ENCODE results near the gene CNN2.

CNN2 gene

DNA sequence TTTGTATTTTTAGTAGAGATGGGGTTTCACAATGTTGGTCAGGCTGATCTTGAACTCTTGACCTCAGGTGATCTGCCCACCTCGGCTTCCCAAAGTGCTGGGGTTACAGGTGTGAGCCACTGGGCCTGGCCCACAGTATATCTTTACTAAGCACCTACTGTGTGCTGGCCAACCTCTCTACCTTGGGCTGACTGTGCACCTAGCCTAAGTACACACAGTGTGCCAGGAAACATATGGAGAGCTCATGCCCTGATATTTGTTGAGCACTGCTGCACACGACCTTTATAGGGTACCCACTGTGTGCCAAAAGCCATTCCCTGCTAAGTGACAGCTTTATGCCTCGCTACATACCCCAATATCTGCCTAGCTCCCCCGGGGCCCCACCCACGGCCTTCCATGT is 34.3 kb downstream of the CNN2 start:
- no peak overlapping the region for H3K4me3 ChIP-seq (ENCODE audit: low read depth, low read length)
- DNase-seq (ENCODE audit: low read depth), result no peak

DNA sequence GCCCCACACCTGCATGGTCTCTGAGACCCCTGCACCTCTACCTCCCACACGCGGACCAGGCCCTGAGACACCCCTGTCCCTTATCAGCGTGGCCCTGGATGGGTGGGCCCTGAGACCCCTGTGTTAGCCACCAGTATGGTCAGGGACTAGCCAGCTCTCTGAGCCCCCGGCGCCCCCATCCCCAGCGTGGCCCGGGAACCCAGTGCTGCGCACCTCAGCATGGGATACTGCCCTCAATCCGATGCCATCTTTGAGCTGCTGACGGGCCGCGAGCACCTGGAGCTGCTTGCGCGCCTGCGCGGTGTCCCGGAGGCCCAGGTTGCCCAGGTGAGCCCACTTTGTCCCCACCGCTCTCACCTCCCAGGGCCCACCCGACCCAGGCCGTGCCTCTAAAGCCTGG is 35.6 kb downstream of the CNN2 start:
- no peak overlapping the region for H3K4me3 ChIP-seq (ENCODE audit: low read depth, low read length)
- DNase-seq (ENCODE audit: low read depth), result no peak

DNA sequence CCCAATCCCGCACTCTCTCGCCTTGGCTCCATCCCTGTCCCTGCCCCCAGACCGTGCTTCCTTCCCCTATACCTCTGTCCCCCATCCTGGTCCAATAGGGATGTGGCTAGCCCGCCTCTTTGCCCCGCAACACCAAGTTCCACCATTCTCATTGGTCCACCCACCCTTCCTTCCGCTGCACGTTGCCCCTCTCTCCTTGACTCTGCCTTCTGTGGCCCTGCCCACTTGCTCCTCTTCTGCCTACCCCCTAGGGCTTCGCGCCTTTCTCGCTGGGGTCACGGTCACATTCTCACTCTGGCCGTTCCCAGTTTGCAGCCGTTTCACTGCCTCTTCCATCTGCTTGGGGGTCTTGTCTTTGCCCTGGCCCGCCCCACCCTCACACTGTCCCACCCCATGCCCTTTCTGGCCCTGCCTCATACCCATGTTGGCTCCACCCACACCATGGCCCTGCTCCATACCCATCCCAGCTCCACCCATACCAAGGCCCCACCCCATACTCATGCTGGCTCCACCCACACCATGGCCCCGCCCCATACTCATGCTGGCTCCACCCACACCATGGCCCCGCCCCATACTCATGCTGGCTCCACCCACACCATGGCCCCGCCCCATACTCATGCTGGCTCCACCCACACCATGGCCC is 36.1 kb downstream of the CNN2 start:
- no peak overlapping the region for H3K4me3 ChIP-seq (ENCODE audit: low read depth, low read length)
- no peak for DNase-seq (ENCODE audit: low read depth)

DNA sequence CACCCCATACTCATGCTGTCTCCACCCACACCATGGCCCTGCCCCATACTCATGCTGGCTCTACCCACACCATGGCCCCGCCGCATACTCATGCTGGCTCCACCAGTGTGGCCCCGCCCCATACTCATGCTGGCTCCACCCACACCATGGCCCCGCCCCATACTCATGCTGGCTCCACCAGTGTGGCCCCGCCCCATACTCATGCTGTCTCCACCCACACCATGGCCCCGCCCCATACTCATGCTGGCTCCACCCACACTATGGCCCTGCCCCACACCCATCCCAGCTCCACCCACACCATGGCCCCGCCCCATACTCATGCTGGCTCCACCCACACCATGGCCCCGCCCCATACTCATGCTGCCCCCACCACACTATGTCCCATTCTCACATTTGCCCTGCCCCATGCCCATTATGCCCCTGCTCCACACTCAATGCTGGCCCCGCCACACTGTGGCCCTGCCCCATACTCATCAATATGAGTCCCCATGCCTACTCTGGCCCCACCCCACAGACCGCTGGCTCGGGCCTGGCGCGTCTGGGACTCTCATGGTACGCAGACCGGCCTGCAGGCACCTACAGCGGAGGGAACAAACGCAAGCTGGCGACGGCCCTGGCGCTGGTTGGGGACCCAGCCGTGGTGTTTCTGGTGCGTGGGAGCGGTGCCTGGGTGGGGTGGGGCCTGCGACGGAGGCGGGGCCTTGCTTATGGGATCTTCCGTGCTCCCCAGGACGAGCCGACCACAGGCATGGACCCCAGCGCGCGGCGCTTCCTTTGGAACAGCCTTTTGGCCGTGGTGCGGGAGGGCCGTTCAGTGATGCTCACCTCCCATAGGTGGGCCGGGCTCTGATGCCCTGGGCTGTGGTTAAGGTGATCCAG is 36.9 kb downstream of the CNN2 start:
- H3K4me3 ChIP-seq (ENCODE audit: low read depth, low read length), result no peak overlapping the region
- DNase-seq (ENCODE audit: low read depth), result no peak

DNA sequence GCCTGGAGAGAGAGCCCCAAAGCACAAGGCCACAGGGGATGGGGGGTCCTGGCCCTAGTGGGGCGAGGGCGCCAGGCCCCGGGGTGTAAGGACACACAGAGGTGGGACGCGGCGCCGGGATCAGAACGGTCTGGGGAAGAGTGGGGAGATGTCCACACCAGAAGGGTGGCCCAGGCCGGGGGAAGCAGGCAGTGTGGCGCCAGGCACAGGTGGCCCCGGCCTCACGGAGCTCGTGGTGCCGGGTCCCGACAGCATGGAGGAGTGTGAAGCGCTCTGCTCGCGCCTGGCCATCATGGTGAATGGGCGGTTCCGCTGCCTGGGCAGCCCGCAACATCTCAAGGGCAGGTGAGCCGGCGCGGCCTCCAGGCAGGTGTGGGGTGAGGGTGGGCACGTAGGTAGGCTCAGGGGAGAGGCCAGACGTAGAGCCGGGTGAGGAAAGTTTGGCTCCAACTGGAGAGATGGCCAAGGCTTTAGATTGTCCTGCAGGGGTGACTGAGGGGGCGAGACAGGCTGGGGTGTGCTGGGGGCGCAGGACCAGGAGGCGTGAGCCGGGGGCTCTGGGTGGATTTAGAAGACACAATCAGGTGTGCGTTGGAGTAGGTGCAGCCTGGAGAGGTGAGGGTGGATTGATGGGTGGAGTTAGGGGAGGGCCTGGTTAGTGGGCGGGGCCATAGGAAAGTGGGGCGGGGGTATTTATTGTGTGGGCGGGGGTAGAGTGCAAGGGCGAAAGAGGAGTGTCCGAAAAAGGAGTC is 37.7 kb downstream of the CNN2 start:
- no peak overlapping the region for H3K4me3 ChIP-seq (ENCODE audit: low read depth, low read length)
- no peak for DNase-seq (ENCODE audit: low read depth)

DNA sequence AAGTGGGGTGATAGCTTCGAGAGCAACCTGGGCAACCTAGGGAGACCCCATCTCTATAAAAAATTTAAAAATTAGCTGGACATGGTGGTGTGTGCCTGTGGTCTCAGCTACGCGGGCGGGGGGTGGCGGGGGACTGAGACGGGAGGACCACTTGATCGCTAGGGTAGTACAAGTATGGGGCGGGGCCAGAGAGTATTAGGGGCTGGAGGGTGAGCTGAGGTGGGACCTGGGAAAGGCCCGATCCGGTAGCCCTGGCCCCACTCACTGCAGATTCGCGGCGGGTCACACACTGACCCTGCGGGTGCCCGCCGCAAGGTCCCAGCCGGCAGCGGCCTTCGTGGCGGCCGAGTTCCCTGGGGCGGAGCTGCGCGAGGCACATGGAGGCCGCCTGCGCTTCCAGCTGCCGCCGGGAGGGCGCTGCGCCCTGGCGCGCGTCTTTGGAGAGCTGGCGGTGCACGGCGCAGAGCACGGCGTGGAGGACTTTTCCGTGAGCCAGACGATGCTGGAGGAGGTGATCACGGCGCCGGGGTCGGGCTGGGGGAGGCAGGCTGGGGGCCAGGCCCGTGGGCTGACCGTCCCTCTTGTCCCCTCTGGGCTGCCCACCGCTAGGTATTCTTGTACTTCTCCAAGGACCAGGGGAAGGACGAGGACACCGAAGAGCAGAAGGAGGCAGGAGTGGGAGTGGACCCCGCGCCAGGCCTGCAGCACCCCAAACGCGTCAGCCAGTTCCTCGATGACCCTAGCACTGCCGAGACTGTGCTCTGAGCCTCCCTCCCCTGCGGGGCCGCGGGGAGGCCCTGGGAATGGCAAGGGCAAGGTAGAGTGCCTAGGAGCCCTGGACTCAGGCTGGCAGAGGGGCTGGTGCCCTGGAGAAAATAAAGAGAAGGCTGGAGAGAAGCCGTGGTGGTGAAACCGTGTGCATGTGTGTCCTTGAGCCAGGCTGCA is 38.5 kb downstream of the CNN2 start:
- DNase-seq (ENCODE audit: low read depth), result no peak
- H3K4me3 ChIP-seq (ENCODE audit: low read depth, low read length), result no peak overlapping the region

DNA sequence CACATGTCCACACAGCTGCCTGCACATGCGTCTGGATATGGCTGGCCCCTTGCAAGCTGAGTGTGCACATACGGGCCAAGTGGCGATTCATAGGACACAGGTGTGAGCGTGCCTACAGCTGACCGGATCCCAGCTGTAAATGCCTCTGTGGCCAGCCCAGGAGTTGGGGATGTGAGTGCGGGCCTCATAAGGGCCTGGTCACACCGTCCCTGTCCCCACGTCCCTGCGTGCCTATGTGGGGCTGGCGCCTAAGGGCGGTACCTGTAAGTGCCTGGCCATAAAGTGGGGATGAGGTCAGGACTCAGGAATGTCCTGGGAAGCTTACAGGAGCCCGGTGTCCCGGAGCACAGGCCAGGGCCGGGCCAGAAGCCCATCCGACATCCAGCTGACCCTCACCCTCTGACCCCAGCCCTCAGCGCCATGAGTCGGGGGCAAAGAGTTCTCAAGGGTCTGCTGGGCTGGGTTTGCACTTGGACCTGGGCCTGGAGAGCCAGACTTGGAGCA is 39.2 kb downstream of the CNN2 start:
- no peak overlapping the region for H3K4me3 ChIP-seq (ENCODE audit: low read depth, low read length)
- DNase-seq (ENCODE audit: low read depth), result no peak

DNA sequence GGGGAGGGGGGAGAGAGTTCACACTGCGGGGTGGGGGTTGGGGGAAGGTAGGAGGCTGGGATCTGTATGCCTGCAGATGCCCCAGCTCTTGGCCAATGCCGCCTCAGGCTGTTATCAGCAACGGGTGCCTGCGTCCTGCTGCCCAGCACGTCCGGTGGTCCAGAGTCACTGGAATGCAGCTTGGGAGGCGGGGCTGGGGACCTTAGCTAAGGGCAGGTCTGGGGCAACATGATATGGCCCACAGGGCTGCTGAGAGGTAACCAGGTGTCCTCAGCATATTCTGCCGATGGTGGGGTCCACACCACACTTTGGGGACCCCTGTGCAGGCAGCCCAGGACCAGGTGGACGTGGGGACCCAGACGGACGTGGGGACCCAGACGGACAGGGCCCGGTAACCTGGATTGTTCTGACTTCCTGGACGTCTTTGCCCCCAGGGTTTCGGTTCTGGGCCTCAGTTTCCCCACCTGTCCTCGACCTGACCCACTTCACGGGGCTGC is 39.9 kb downstream of the CNN2 start:
- H3K4me3 ChIP-seq (ENCODE audit: low read depth, low read length), result no peak overlapping the region
- no peak for DNase-seq (ENCODE audit: low read depth)

DNA sequence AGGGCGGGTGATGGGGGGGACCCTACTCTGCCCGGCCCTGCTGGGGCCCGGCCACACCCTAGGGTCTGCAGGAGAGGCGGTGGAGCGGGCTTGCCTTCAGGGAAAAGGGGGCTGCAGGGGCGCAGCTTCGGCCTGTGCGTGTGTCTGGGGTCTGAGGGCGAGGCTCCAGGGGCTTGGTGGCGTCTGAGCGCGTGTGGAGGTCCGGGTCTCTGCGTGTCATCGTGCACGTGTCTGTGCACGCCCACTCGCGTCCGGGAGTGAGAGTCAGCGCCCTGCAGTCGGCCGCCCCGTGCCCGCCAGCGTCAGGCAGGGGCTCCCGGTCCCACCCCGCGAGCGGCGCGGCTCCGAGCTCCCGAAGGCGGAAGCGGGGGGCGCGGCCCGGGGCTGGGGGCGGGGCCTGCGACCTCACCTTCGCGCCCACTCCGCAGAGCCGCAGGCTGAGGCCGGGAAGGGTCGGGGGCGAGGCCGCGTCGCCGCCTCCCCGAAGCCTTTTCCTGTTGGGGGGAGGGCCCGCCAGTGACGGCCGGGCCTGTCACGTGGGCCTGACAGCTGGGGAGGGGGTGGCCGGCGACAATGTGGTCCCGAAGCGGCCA is 40.4 kb downstream of the CNN2 start, which contains the start of gene ARHGAP45:
TSS of gene ARHGAP45 (plus strand) at position 420 of the 593 bp plus-strand sequence. CDS start 239 bp downstream, outside the sequence.
- peak within 1 kb of the TSS; percentile 36 for H3K4me3 ChIP-seq (ENCODE audit: low read depth, low read length)
- DNase-seq (ENCODE audit: low read depth), result no peak

DNA sequence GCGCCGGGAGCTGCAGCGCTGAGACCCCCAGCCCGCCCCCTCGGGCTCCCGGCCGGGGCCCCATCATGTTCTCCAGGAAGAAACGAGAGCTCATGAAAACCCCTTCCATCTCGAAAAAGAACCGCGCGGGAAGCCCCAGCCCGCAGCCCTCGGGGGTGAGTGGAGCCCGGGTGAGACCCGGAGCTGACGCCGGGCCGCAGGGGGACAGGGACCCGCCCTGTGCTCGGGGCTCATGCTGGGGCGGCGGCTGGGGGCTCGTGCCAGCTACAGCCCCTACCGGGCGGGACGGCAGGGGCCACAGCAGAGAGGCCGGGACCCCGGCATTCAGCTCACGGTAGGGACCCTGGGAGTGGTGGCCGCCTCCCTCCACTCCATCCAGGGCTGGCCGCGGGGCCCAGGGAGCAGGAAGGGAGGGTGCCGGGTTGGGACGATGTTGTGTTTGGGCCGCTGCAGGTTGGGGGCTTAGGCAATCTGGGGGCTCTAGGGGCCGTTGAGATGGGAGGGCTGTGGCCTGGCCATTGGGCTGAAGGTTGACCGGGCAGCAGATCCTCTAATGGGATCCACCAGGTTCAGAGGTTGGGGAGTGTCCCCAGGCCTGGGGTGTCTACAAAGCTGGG is 41.0 kb downstream of the CNN2 start:
- no peak for DNase-seq (ENCODE audit: low read depth)
- peak overlapping the region; percentile 36 for H3K4me3 ChIP-seq (ENCODE audit: low read depth, low read length)

DNA sequence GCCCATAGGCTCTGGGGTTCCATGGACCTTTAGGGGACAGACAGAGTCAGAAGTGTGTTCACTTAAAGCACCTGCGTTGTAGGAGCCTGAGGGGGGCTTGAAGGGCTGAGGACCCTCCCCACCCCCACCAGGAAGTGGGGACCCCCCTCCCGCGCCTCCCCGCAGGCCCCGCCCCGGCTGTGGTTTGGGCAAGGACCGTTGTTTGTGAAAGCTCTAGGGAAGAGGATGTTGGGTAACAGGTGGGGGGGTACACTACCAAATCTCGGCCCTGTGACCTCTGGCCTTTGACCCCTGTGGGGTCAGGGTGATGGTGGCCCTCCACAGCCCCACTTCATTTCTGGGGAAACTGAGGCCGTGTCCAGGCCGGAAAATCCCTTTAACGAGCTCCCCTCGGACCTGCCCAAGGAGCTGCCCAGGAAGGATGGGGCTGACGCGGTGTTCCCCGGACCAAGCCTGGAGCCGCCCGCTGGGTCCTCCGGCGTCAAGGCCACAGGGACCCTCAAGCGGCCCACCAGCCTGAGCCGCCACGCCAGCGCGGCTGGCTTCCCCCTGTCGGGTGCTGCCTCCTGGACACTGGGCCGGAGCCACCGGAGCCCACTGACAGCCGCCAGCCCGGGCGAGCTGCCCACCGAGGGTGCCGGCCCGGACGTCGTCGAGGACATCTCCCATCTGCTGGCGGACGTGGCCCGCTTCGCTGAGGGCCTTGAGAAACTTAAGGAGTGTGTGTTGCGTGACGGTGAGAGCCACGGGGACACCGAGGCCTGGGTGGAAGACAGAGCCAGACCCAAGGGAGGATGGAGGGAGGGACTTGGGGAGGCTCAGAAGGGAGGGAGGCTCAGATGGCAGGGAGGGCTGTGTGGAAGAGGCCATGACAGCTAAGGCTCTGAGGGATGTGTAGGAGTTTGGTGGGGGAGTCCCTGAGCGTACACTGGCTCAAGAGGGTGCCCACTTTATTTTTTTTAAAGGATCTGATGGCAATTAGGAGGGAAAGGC is 41.9 kb downstream of the CNN2 start:
- no peak overlapping the region for H3K4me3 ChIP-seq (ENCODE audit: low read depth, low read length)
- DNase-seq (ENCODE audit: low read depth), result no peak

DNA sequence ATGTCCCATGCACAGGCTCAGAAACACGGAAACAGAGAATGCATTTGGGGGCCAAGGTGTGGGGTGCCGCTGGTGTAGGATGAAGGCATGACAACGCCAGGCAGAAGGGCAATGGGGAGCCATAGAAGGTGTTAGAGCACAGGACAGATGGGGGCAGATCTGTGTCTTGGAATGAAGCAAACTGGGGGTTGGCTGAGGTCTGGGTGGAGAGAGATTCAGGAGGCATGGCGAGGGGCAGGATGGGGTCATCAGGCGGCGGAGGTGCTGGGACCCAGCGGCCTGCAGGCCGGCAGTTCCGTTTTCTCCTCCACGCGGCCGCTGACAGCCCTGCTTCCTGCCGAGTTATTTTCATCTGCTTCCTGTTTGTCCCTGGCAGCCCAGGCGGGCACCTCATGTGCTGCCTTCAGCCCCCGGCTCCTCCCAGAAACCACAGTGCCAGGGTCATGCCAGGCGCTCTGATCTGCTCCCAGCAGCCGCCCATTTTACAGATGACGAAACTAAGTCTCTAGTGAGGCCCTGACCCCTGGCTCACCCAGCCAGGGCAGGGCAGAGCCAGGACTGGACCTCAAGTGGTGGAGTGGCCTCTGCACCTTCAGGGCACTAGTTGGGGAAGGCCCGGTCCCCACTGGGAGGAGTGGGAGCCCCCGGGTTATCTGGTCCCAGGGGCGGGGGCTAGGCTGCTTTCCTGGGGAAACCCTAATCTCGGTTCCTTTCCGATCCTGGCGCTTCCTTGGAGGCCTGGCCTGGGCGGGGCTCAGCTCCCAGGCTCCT is 42.8 kb downstream of the CNN2 start:
- no peak for DNase-seq (ENCODE audit: low read depth)

DNA sequence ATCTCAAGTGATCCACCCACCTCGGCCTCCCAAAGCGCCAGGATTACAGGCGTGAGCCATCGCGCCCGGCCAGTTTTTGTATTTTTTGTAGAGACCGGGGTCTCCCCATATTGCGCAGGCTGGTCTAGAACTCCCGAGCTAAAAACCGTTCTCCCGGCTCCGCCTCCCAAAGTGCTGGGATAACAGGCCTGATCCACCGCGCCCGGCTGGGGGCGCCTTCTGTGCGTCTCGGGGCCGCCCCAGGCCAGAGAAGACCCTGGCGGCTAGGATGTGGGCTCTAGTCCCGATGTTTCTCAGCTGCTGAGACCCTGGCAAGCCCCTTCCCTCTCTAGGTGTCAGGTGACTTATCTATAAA is 44.1 kb downstream of the CNN2 start:
- DNase-seq (ENCODE audit: low read depth), result no peak
- no peak overlapping the region for H3K4me3 ChIP-seq (ENCODE audit: low read depth, low read length)

More for the DNA sequence above, 42.8 kb downstream of the CNN2 start:
- no peak overlapping the region for H3K4me3 ChIP-seq (ENCODE audit: low read depth, low read length)

DNA sequence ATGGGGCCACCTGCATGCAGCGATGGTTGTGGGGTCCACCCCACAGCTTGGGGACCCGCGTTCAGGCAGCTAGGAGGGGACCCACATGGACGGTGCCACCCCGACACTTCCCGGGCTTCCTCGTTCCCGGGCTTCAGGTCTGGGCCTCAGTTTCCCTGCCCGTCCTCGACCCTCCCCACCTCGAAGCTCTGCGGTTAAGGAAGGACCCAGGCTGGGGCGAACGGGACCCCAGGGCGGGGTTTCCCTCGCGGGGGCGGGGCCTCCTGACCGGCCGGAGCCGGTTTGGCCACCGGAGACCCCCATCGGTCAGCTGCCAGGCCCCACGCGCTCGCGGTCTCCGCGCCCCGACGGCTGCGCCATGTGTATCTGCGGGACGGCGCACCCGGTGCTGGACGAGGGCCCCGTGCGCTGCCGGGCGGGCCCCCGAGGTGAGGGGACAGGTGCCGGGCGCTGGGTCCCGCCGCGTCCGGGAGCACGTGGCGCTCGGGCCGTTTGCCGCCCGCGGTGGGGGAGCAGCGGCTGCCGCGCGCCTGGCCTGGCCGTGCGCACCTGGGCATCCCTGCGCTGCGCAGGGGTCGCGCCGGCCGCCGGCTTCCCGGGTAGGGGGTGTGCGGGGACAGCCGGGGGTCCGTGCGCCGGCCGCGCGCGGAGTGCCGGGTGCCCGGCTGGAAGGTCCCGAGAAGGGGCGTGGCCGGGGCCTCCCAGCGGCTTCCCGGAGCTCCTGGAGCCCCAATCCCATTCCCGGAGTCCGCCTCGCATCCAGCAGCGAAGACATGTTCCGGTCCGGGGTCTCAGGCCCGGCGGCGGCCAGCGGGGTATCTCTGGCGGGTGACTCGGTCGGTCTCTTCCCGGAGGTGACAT is 44.8 kb downstream of the CNN2 start:
- H3K4me3 ChIP-seq (ENCODE audit: low read depth, low read length), result no peak overlapping the region
- no peak for DNase-seq (ENCODE audit: low read depth)

DNA sequence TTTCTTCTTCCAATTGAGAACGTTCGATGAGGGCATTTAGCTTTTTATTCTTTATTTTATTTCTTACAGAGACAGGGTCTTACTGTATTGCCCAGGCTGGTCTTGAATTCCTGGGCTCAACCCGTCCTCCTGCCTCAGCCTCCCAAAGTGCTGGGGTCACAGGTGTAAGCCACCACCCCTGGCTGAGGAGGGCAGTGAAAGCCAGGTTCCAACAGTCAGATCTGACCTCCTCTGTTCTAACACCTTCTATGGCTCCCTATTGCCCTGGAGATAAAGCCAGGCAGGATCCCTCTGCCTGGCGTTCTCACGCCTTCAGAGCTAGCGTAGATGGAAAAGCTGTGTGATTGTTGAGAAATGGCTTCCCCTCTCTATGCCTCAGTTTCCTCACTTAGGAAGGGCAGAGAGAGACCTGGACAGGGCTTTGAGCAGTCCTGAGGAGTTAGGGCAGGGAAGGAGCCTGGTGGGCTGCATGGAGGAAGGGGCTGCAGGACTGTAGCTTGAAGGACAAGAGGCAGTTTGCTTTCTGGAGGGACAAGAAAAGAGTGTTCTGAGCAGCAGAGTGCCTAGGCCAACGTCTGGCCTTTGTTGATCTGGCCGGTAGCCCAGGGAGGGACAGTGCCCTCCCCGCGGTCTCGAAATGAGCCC is 46.1 kb downstream of the CNN2 start:
- H3K4me3 ChIP-seq (ENCODE audit: low read depth, low read length), result no peak overlapping the region
- no peak for DNase-seq (ENCODE audit: low read depth)
